Activated CD8-positive, alpha-beta T cell treated with anti-CD3 and anti-CD28 coated beads for 36 hours (primary cell): ENCODE results near the gene VPS16. TPM values are rescaled to one million over a fixed set of nuclear protein-coding genes. Genes with fewer than 3 reads are reported as not detected.

Experiments
- ATAC-seq: fragments of 200-7000 bp; cut with Tn5 transposase; one replicate; pipeline ENCODE4 v1.10.0; 2021; ENCODE audit warnings: mild to moderate bottlenecking, moderate library complexity
- CTCF ChIA-PET: fragments of 350-600 bp; sonication (Branson Sonifier 250); formaldehyde crosslinking; loops from one replicate; lab custom pipeline; 2021; ENCODE audit warnings: antibody characterized with exemption; lab: Charles Lee
- POLR2A ChIA-PET: fragments of 350-600 bp; sonication (Branson Sonifier 250); formaldehyde crosslinking; loops from one replicate; lab custom pipeline; 2021; ENCODE audit warnings: antibody characterized with exemption; lab: Charles Lee
- DNase-seq: peaks from one replicate; pipeline ENCODE4 v3.0.0-alpha.2; 2020
- H3K27ac Mint-ChIP-seq: one replicate; pipeline ENCODE4 v1.8.0; 2021; ENCODE audit warnings: mild to moderate bottlenecking, mixed read lengths
- H3K27me3 Mint-ChIP-seq: one replicate; pipeline ENCODE4 v1.8.0; 2021; ENCODE audit warnings: mixed read lengths
- H3K36me3 Mint-ChIP-seq: one replicate; pipeline ENCODE4 v1.8.0; 2021; ENCODE audit warnings: low read depth, mixed read lengths
- H3K4me1 Mint-ChIP-seq: one replicate; pipeline ENCODE4 v1.8.0; 2021; ENCODE audit warnings: low read depth, mixed read lengths
- H3K4me3 Mint-ChIP-seq: one replicate; pipeline ENCODE4 v1.8.0; 2021; ENCODE audit warnings: mild to moderate bottlenecking, moderate library complexity, mixed read lengths
- H3K9me3 Mint-ChIP-seq: one replicate; pipeline ENCODE4 v1.8.0; 2021; ENCODE audit warnings: mixed read lengths
- CTCF ChIP-seq: fragments of 200-600 bp; IDR thresholded peaks from one replicate; pipeline ENCODE4 v1.8.0; 2022; ENCODE audit warnings: antibody characterized with exemption, mild to moderate bottlenecking
- intact Hi-C: fragments of 100-400 bp; cut with micrococcal nuclease; formaldehyde crosslinking; loops from one replicate; pipeline ENCODE4 v1.10.0; 2022
- total RNA-seq, 2 experiments: library from RNA; stranded (reverse); gene quantifications; one replicate each; pipeline ENCODE4 v1.2.3, GENCODE V29; 2021

The VPS16 gene
- total RNA-seq, 2 experiments from 2014 or later, result 34.5 to 38.7 TPM

GRCh38 chr20:2878515-2878914 is 38.0 kb downstream of the VPS16 start:
- ChIA-PET POLR2A (interaction anchor here (0.8 to 2.0 kb wide), 4 partner anchors 10 to 85 kb away, joined by 3 to 5 read pairs (median 4); no protein-coding TSS in a partner anchor), CTCF (interaction anchor here (0.9 to 1.4 kb wide), 2 partner anchors 13 to 125 kb away, joined by 3 to 4 read pairs; no protein-coding TSS in a partner anchor)
- DNase-seq (no peak), ATAC-seq (no peak)
- Mint-ChIP-seq H3K36me3 (peaks cover 33% of the 10 kb centered on the region), H3K9me3 (no peaks in the 10 kb centered on the region), H3K27ac (no peak overlapping the region), H3K4me3 (no peak overlapping the region), H3K4me1 (peaks cover 45% of the 10 kb centered on the region), H3K27me3 (no peaks in the 10 kb centered on the region)
- TF ChIP-seq CTCF, result no peak
- intact Hi-C loops, result no loop called here

GRCh38 chr20:2879146-2879545 is 38.6 kb downstream of the VPS16 start:
- ChIA-PET CTCF (interaction anchor here (0.9 to 1.4 kb wide), 3 partner anchors 9 to 126 kb away, joined by 3 to 4 read pairs (median 3); no protein-coding TSS in a partner anchor), POLR2A (interaction anchor here (0.8 to 2.0 kb wide), 3 partner anchors 9 to 39 kb away, joined by 3 to 5 read pairs (median 4); no protein-coding TSS in a partner anchor)
- ATAC-seq (no peak), DNase-seq (no peak)
- Mint-ChIP-seq H3K4me1 (peaks cover 51% of the 10 kb centered on the region), H3K9me3 (no peaks in the 10 kb centered on the region), H3K4me3 (no peak overlapping the region), H3K36me3 (peaks cover 37% of the 10 kb centered on the region), H3K27ac (no peak overlapping the region), H3K27me3 (no peaks in the 10 kb centered on the region)
- TF ChIP-seq CTCF, result no peak
- intact Hi-C loops, result no loop called here

- H3K36me3 Mint-ChIP-seq, result peaks cover 31% of the 10 kb centered on the region
- no peak for ATAC-seq
- ChIA-PET CTCF (interaction anchor here (1.0 kb wide), 1 partner anchor 75 kb away, joined by 4 read pairs; no protein-coding TSS in a partner anchor), POLR2A (no interaction called here)
- no peaks in the 10 kb centered on the region for H3K9me3 Mint-ChIP-seq
- no peaks in the 10 kb centered on the region for H3K27me3 Mint-ChIP-seq
- intact Hi-C loops, result no loop called here
- no peak overlapping the region for H3K4me3 Mint-ChIP-seq
- no peak for DNase-seq
- no peak for TF ChIP-seq CTCF
- no peak overlapping the region for H3K27ac Mint-ChIP-seq
- peaks cover 51% of the 10 kb centered on the region for H3K4me1 Mint-ChIP-seq
Measured at GRCh38 chr20:2880650-2881049, 40.1 kb downstream of the VPS16 start.

GRCh38 chr20:2883726-2884637 is 43.4 kb downstream of the VPS16 start:
- peak; percentile 39 for ATAC-seq
- no peak for TF ChIP-seq CTCF
- Mint-ChIP-seq H3K36me3 (peaks cover 17% of the 10 kb centered on the region), H3K27me3 (no peaks in the 10 kb centered on the region), H3K9me3 (no peaks in the 10 kb centered on the region), H3K27ac (no peak overlapping the region), H3K4me3 (no peak overlapping the region), H3K4me1 (peaks cover 50% of the 10 kb centered on the region)
- POLR2A ChIA-PET, result interaction anchor here (0.6 kb wide), 1 partner anchor 9 kb away, joined by 3 read pairs; no protein-coding TSS in a partner anchor
- intact Hi-C loops, result no loop called here
- CTCF ChIA-PET, result interaction anchor here (1.0 kb wide), 1 partner anchor 9 kb away, joined by 5 read pairs; no protein-coding TSS in a partner anchor
- DNase-seq, result no peak
